ENCODE measurements around the gene CCRL2.

DNA sequence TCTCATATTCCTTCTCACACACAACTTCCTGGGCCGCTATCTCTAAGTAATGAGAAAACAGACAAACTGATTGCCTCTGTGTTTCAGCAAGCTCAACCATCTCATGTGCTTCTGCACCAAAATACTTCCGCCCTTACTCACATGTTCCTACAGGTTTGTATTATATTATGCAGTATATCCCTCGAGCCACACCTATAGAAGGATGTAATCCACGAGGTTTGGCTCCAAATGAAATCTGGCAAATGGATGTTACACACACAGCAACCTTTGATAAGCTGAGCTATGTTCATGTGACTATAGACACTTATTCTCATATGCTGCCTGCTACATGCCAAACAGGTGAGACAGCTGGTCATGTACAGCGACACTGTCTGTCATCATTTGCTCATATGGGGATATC is 22.6 kb downstream of the CCRL2 start:
- TF ChIP-seq, protein P1, sequence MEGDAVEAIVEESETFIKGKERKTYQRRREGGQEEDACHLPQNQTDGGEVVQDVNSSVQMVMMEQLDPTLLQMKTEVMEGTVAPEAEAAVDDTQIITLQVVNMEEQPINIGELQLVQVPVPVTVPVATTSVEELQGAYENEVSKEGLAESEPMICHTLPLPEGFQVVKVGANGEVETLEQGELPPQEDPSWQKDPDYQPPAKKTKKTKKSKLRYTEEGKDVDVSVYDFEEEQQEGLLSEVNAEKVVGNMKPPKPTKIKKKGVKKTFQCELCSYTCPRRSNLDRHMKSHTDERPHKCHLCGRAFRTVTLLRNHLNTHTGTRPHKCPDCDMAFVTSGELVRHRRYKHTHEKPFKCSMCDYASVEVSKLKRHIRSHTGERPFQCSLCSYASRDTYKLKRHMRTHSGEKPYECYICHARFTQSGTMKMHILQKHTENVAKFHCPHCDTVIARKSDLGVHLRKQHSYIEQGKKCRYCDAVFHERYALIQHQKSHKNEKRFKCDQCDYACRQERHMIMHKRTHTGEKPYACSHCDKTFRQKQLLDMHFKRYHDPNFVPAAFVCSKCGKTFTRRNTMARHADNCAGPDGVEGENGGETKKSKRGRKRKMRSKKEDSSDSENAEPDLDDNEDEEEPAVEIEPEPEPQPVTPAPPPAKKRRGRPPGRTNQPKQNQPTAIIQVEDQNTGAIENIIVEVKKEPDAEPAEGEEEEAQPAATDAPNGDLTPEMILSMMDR (IDR thresholded peaks at IDR 0.05) = no peak
- TF ChIP-seq POLR2A (IDR thresholded peaks at IDR 0.05) = no peak
